Measurements from ENCODE around the gene SLC6A20.

DNA sequence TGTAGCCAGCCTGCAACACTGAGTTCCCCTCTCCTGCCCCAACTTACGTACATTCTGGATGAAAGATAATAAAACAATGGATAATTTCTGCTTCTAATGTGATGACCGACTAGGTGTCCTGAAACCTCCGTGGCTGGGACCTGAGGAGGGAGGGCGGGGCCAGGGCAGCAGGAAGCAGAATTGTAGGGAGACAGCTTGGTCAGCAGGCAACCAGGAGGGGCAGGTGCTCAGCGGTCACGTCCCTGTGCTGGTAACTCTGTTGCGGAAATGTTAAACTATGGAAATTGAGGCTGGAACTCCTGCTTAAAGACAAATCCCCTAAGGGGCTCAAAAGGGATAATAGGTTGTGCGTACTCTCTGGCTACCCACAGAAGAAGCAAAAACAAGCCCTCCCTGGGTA is 30.4 kb downstream of the SLC6A20 start:
- no peak for TF ChIP-seq CTCF (IDR thresholded peaks at IDR 0.05)
- no peak for TF ChIP-seq POLR2A (IDR thresholded peaks at IDR 0.05)

Measured in lower leg skin (tissue), 3 donors.